Right forelimb (tissue), 1 donor: ENCODE measurements around the gene RNASE3.
"Not testable (repeated sequence)": the region's sequence is repeated elsewhere in the genome, so short reads cannot be mapped to it uniquely, and the experiment has no call there.

ENCODE experiments used
- DNase-seq: peaks from one replicate; pipeline ENCODE4 v3.0.0-alpha.2; 2018

RNASE3 gene

GRCh38 chr14:20919038-20919756 lies 28.0 kb downstream of the RNASE3 start:
- not testable (repeated sequence) for DNase-seq

DNA sequence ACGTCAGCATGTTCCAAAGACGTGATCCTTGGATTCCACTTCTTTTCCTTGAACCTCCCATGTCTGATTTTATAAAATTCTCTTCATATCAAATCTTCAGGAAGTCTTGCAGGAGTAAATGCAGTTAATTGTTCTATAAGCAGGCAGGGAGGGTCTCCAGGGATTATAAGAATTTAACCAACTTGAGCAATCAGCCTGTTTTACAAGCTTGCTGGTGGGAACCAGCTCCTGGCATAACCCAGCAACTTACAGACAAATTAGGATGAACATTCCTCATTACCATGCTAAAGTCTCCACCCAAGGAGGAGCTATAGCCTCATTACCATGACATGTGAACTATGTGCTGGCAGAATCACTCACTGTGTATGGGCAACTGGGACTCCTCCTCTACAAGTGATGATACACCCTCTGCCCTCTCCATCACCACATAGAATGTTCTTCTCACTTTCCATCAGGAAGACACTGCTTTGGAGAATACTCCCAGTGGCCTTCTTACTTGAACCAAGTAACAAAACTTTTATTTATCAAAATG lies 32.6 kb downstream of the RNASE3 start:
- DNase-seq, result not testable (repeated sequence)

DNA sequence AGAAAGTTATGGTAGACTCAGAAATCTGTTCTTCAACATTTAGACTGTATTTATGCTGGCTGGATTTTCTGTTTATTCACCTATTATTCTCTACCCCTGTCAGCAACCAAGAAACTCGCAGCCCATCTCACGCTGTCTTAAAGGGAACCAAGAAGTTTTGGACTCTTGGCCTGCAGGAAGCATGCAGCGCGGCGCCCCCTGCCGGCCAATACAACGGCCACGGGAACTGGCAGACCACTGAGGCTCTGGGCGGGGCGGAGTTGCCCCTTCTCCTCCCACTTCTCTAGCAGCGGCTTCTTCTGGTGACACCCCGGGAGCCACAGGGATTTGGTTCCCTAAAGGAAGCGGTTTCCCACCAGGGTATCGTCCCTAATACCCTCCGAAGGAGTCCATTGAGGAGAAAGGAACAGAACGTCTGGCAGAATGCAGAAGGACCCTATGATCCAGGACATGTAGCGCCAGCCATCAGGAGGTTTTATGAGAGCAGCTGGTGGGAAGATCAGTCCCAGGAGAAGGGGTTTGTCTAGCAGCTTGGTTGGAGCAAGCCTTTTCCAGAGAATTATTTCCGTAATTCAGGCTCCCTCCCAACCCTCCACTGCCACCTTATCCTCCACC lies 43.1 kb downstream of the RNASE3 start:
- no peak for DNase-seq

DNA sequence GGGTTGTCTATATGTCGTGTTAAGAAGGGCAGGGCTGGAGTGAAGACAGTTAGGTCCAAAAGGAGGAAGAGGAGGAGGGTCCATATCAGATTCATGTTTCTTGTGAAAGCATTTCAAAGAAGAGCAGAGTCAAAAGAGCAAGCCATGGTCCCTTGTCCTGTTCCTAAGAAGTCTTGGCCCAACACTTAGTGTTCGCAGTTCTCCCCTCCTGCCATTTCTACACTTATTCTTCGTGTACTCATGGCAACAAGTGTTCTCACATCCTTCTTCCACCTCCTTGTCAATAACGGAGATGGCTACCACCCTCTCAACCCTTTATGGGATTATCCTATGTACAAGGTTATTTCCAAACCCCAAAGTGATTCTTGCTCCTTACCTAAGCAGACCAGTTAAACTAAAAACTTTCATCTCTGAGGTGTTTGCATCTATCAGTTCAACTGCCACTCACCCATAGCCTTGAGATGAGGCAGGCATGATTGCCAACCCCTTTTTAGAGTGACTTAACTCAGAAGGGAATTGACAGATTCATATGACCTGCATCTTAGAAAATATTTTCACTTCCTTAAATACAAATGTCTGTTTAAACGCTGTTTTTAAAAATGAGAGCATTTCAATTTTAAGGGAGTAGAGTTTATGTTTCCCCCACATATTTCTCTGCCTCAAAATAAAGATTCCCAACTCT lies 44.3 kb downstream of the RNASE3 start:
- DNase-seq, result no peak
